Uterus (tissue), 4 donors: ENCODE data around the gene MPZL2. TPM values are rescaled to one million over a fixed set of nuclear protein-coding genes. Genes with fewer than 3 reads are reported as not detected.
"Not testable (repeated sequence)": the region's sequence is repeated elsewhere in the genome, so short reads cannot be mapped to it uniquely, and the experiment has no call there.

Experiments used
- DNase-seq, 2 donors: peaks; one replicate each; pipeline ENCODE4 v3.0.0-alpha.2; 2019 to 2020
- H3K27ac ChIP-seq, 2 donors: fragments of 200-600 bp; sonication (generic); 1 replicate in 1 of 2; 2 replicates in 1 of 2; pipeline ENCODE4 v1.5.1; 2016 to 2018
- H3K27me3 ChIP-seq, 2 donors: fragments of 200-600 bp; sonication (generic); one replicate each; pipeline ENCODE4 v1.5.1; 2018 to 2019; ENCODE audit warnings: control low read depth in 1 of 2
- H3K36me3 ChIP-seq, 2 donors: fragments of 200-600 bp; sonication (generic); one replicate each; pipeline ENCODE4 v1.5.1; 2019; ENCODE audit warnings: control low read depth in 1 of 2
- H3K4me1 ChIP-seq, 2 donors: fragments of 200-600 bp; sonication (generic); one replicate each; pipeline ENCODE4 v1.5.1; 2018 to 2019; ENCODE audit warnings: control low read depth in 1 of 2
- H3K4me3 ChIP-seq, 2 donors: fragments of 200-600 bp; sonication (generic); 1 replicate in 1 of 2; 2 replicates in 1 of 2; pipeline ENCODE4 v1.5.1; 2018 to 2019; ENCODE audit warnings: mild to moderate bottlenecking in 1 of 2
- H3K9me3 ChIP-seq, 2 donors: fragments of 200-600 bp; sonication (generic); one replicate each; pipeline ENCODE4 v1.5.1; 2019; ENCODE audit warnings: control low read depth in 1 of 2
- POLR2A ChIP-seq, 2 donors: fragments of 450-650 bp; IDR thresholded peaks; one replicate each; pipeline ENCODE4 v1.6.1; 2016; ENCODE audit warnings: antibody characterized with exemption in 2 of 2, mild to moderate bottlenecking in 1 of 2, moderate library complexity in 1 of 2
- intact Hi-C: fragments of 100-400 bp; cut with DNase I; formaldehyde crosslinking; loops from one replicate; pipeline ENCODE4 v1.15.1; 2023; ENCODE audit warnings: low total_unique reads
- total RNA-seq, 4 donors: library from RNA; depleted of rRNA in 3 of 4; stranded (reverse); fragments of >200 nt in 3 of 4; gene quantifications; one replicate each; pipeline versions ENCODE4 v1.1.0 to v1.2.4, GENCODE V29; 2014 to 2023
- TF ChIP-seq, protein P1 (sequence below), 4 experiments: fragments of 200-600 bp in 2 of 4; fragments of 450-650 bp in 2 of 4; sonication (generic) in 2 of 4; IDR thresholded peaks; one replicate each; pipeline ENCODE4 v1.5.1; 2016 to 2019; ENCODE audit warnings: antibody characterized with exemption in 4 of 4, mild to moderate bottlenecking in 2 of 4, moderate library complexity in 1 of 4
- donor health status: DM: yes; HTN: yes; CAD: no.

The MPZL2 gene
- total RNA-seq, 4 donors from 2014 or later = 40.9 to 191 (median 73.9) TPM

GRCh38 chr11:118310271-118310670 is 46.2 kb upstream of the MPZL2 start:
- intact Hi-C loops = no loop called here
- no peak for DNase-seq
- TF ChIP-seq POLR2A (IDR thresholded peaks at IDR 0.05) = no peak
- TF ChIP-seq, protein P1, sequence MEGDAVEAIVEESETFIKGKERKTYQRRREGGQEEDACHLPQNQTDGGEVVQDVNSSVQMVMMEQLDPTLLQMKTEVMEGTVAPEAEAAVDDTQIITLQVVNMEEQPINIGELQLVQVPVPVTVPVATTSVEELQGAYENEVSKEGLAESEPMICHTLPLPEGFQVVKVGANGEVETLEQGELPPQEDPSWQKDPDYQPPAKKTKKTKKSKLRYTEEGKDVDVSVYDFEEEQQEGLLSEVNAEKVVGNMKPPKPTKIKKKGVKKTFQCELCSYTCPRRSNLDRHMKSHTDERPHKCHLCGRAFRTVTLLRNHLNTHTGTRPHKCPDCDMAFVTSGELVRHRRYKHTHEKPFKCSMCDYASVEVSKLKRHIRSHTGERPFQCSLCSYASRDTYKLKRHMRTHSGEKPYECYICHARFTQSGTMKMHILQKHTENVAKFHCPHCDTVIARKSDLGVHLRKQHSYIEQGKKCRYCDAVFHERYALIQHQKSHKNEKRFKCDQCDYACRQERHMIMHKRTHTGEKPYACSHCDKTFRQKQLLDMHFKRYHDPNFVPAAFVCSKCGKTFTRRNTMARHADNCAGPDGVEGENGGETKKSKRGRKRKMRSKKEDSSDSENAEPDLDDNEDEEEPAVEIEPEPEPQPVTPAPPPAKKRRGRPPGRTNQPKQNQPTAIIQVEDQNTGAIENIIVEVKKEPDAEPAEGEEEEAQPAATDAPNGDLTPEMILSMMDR (IDR thresholded peaks at IDR 0.05) = no peak

DNA sequence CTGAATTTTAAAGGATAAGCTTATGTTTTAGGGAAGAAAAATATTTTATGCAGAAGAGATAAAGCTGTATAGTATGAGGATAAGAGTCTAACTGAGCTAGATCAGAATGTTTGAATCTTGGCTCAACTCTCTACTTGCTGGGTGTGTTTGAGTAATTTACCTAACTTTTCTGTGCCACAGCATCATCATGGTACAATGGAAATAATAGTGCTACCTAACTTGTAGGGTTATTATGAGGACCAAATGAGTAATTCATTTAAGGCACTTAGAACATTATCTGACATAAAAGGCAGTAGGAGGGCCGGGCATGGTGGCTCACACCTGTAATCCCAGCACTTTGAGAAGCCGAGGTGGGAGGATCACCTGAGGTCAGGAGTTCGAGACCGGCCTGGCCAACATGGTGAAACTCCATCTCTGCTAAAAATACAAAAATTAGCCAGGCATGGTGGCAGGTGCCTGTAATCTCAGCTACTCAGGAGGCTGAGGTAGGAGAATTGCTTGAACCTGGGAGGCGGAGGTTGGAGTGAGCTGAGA is 45.0 kb upstream of the MPZL2 start:
- H3K36me3 ChIP-seq, DNase-seq: not testable (repeated sequence)

More at GRCh38 chr11:118310271-118310670, 46.2 kb upstream of the MPZL2 start:
- no peaks in the 10 kb centered on the region for H3K9me3 ChIP-seq
- no peak overlapping the region for H3K27ac ChIP-seq
- H3K27me3 ChIP-seq = peaks cover 0 to 6% of the 10 kb centered on the region in 2 donors
- H3K36me3 ChIP-seq = no peaks in the 10 kb centered on the region
- no peak overlapping the region for H3K4me3 ChIP-seq
- H3K4me1 ChIP-seq = no peaks in the 10 kb centered on the region

DNA sequence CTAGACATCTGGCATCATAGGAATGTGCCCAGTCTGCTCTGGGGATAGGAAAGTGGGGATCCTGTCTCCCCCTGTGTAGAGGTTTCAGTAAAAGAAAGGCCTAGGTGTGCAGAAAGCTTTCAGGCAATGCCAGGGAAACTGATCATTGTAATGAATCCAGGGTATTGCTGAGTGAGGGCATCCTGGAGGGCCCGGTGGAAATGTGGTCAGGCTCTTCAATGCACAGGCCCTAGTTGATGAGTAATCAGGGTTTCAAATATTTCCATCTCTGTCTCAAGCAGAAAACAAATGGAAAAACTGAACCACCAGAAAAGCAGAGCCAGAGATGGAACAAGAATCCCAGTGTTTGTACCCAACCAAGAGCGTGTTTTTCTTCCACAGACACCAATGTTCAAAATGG is 42.5 kb upstream of the MPZL2 start:
- no peaks in the 10 kb centered on the region for H3K4me1 ChIP-seq
- no peak for TF ChIP-seq POLR2A (IDR thresholded peaks at IDR 0.05)
- TF ChIP-seq, protein P1 (IDR thresholded peaks at IDR 0.05) = no peak

More for the DNA sequence above, 45.0 kb upstream of the MPZL2 start:
- H3K4me3 ChIP-seq, H3K27ac ChIP-seq, intact Hi-C loops, H3K9me3 ChIP-seq, H3K27me3 ChIP-seq, H3K4me1 ChIP-seq: not testable (repeated sequence)

GRCh38 chr11:118305726-118306125 is 41.6 kb upstream of the MPZL2 start:
- H3K4me3 ChIP-seq = no peak overlapping the region
- no peaks in the 10 kb centered on the region for H3K9me3 ChIP-seq
- no peaks in the 10 kb centered on the region for H3K4me1 ChIP-seq
- H3K36me3 ChIP-seq = no peaks in the 10 kb centered on the region
- H3K27ac ChIP-seq = no peak overlapping the region
- TF ChIP-seq, protein P1 (IDR thresholded peaks at IDR 0.05) = no peak
- no peak for TF ChIP-seq POLR2A (IDR thresholded peaks at IDR 0.05)
- no peaks in the 10 kb centered on the region for H3K27me3 ChIP-seq
- intact Hi-C loops = no loop called here
- DNase-seq = no peak

More for the DNA sequence above, 42.5 kb upstream of the MPZL2 start:
- DNase-seq = no peak
- Histone ChIP-seq H3K36me3 (no peaks in the 10 kb centered on the region), H3K27me3 (no peaks in the 10 kb centered on the region), H3K4me3 (no peak overlapping the region), H3K27ac (no peak overlapping the region), H3K9me3 (no peaks in the 10 kb centered on the region)
- intact Hi-C loops = no loop called here

DNA sequence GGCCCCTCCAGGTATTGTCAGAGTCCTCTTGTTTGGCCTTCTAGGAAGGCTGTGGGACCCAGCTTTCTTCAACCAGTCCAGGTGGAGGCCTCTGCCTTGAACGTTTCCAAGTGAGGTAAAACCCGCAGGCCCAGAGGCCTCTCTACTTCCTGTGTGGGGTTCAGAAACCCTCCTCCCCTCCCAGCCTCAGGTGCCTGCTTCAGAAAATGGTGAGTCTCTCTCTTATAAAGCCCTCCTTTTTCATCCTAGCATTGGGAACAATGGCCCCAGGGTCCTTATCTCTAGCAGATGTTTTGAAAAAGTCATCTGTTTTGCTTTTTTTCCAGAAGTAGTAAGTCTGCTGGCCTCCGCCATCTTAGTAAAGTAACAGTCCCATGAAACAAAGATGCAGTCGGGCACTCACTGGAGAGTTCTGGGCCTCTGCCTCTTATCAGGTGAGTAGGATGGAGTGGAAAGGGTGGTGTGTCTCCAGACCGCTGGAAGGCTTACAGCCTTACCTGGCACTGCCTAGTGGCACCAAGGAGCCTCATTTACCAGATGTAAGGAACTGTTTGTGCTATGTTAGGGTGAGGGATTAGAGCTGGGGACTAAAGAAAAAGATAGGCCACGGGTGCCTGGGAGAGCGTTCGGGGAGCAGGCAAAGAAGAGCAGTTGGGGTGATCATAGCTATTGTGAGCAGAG is 40.6 kb upstream of the MPZL2 start, which contains the start of gene CD3E:
Gene CD3E, plus strand, starts transcription at position 163 of the 681 bp plus-strand sequence. Its CDS starts 223 bp downstream, at position 386.
- no peaks in the 10 kb centered on the region for H3K36me3 ChIP-seq
- intact Hi-C loops = no loop called here
- H3K27ac ChIP-seq = no peak within 1 kb of the TSS
- no peak within 1 kb of the TSS for H3K4me3 ChIP-seq
- no peak for DNase-seq
- no peak for TF ChIP-seq POLR2A (IDR thresholded peaks at IDR 0.05)
- TF ChIP-seq, protein P1 (IDR thresholded peaks at IDR 0.05) = no peak
- H3K9me3 ChIP-seq = no peaks in the 10 kb centered on the region
- H3K27me3 ChIP-seq = no peaks in the 10 kb centered on the region
- H3K4me1 ChIP-seq = no peaks in the 10 kb centered on the region
